SK-N-SH (cell line): ENCODE measurements around the gene NREP. TPM values are rescaled to one million over a fixed set of nuclear protein-coding genes. Genes with fewer than 3 reads are reported as not detected.

Source experiments
- CTCF ChIA-PET: fragments of 300-600, 350-600 bp; formaldehyde crosslinking; extraction: SDS; loops from one replicate; lab custom pipeline; 2021; lab: Yijun Ruan, JAX
- POLR2A ChIA-PET: fragments of 350-600 bp; sonication (Branson Sonifier 250); formaldehyde crosslinking; extraction: SDS; loops from one replicate; lab custom pipeline; 2020; ENCODE audit warnings: antibody characterized with exemption, inconsistent platforms; lab: Yijun Ruan, JAX
- DNase-seq: peaks from one replicate; pipeline ENCODE4 v3.0.0; 2012
- H2AFZ ChIP-seq: fragments of 200-600 bp; sonication (generic); 2 replicates; pipeline ENCODE4 v1.8.1; 2016; ENCODE audit warnings: antibody characterized with exemption, mild to moderate bottlenecking, low read depth
- H3F3A ChIP-seq: fragments of 200-600 bp; sonication (generic); replicated peaks from 2 replicates; pipeline ENCODE3; 2016; ENCODE audit warnings: antibody characterized with exemption, mild to moderate bottlenecking; ENCODE audit not compliant: insufficient read depth
- H3K27ac ChIP-seq, 2 experiments: fragments of 200-500 bp in 1 of 2; fragments of 200-600 bp in 1 of 2; sonication (Bioruptor generic) in 1 of 2; sonication (generic), shearing (Covaris generic) in 1 of 2; 2 replicates each; pipeline versions ENCODE4 v1.5.1 to v1.6.1; 2014 to 2016; ENCODE audit warnings: low read depth in 2 of 2, inconsistent platforms in 1 of 2, low read length in 1 of 2, mild to moderate bottlenecking in 1 of 2, mixed read lengths in 1 of 2
- H3K27me3 ChIP-seq: fragments of 200-600 bp; sonication (generic), shearing (Covaris generic); 2 replicates; pipeline ENCODE4 v1.6.1; 2016; ENCODE audit warnings: mixed run types; ENCODE audit not compliant: insufficient read depth
- H3K36me3 ChIP-seq, 2 experiments: fragments of 200-500 bp in 1 of 2; fragments of 200-600 bp in 1 of 2; sonication (Bioruptor generic) in 1 of 2; sonication (generic) in 1 of 2; replicated peaks in 1 of 2; 2 replicates each; pipeline versions ENCODE3 to v1.5.1; 2014 to 2016; ENCODE audit warnings: low read length in 1 of 2, mild to moderate bottlenecking in 1 of 2; ENCODE audit not compliant: insufficient read depth in 2 of 2, control insufficient read depth in 1 of 2
- H3K4me1 ChIP-seq, 2 experiments: fragments of 200-500 bp in 1 of 2; fragments of 200-600 bp in 1 of 2; sonication (Bioruptor generic) in 1 of 2; sonication (generic), shearing (Covaris generic) in 1 of 2; 2 replicates each; pipeline versions ENCODE4 v1.5.1 to v1.6.1; 2014 to 2016; ENCODE audit warnings: low read depth in 1 of 2, low read length in 1 of 2, mixed run types in 1 of 2; ENCODE audit not compliant: insufficient read depth in 2 of 2, control insufficient read depth in 1 of 2
- H3K4me2 ChIP-seq: fragments of 200-600 bp; sonication (generic), shearing (Covaris generic); 2 replicates; pipeline ENCODE4 v1.6.1; 2017; ENCODE audit warnings: mixed run types
- H3K4me3 ChIP-seq, 2 experiments: fragments of 200-500 bp in 1 of 2; fragments of 200-600 bp in 1 of 2; sonication (Bioruptor generic) in 1 of 2; sonication (generic), shearing (Covaris generic) in 1 of 2; 2 replicates each; pipeline versions ENCODE4 v1.5.1 to v1.8.1; 2014 to 2016; ENCODE audit warnings: low read depth in 2 of 2, inconsistent platforms in 1 of 2, low read length in 1 of 2, mild to moderate bottlenecking in 1 of 2, mixed read lengths in 1 of 2, moderate library complexity in 1 of 2
- H3K79me2 ChIP-seq: fragments of 200-600 bp; sonication (generic); 2 replicates; pipeline ENCODE4 v1.8.1; 2017; ENCODE audit warnings: mild to moderate bottlenecking; ENCODE audit not compliant: insufficient read depth
- H3K9ac ChIP-seq: fragments of 200-600 bp; sonication (generic); 2 replicates; pipeline ENCODE4 v1.6.1; 2017; ENCODE audit warnings: mixed run types
- H3K9me2 ChIP-seq: fragments of 200-600 bp; sonication (generic); 2 replicates; pipeline ENCODE4 v1.6.1; 2017; ENCODE audit warnings: mixed run types
- H3K9me3 ChIP-seq: fragments of 200-600 bp; sonication (generic); 2 replicates; pipeline ENCODE4 v1.6.1; 2017; ENCODE audit warnings: mixed run types, mild to moderate bottlenecking, moderate library complexity
- H4K20me1 ChIP-seq: fragments of 200-600 bp; sonication (generic); 2 replicates; pipeline ENCODE4 v1.6.1; 2017; ENCODE audit warnings: mild to moderate bottlenecking, mixed run types; ENCODE audit not compliant: insufficient read depth
- CHD2 ChIP-seq: fragments of 150-350 bp; IDR thresholded peaks from 2 replicates; pipeline ENCODE4 v1.6.1; 2018; ENCODE audit warnings: low read length; ENCODE audit not compliant: partially characterized antibody
- CTCF ChIP-seq: fragments of 200-600 bp; sonication (generic); IDR thresholded peaks from 2 replicates; pipeline ENCODE4 v1.6.1; 2017; ENCODE audit warnings: antibody characterized with exemption, mild to moderate bottlenecking, moderate library complexity
- EP300 ChIP-seq, 2 experiments: IDR thresholded peaks; 2 replicates each; pipeline versions ENCODE4 v1.4.0 to v1.6.1; 2012; ENCODE audit warnings: borderline replicate concordance in 1 of 2, low read depth in 1 of 2, low read length in 1 of 2
- EZH2phosphoT487 ChIP-seq: fragments of 200-600 bp; sonication (generic); IDR thresholded peaks from 2 replicates; pipeline ENCODE4 v1.6.1; 2017; ENCODE audit warnings: low read depth, mixed run types, mild to moderate bottlenecking, antibody characterized with exemption, moderate library complexity, borderline replicate concordance
- FOXJ3 ChIP-seq: sonication (generic); formaldehyde crosslinking; IDR thresholded peaks from 2 replicates; pipeline ENCODE4 v1.5.1; 2020; ENCODE audit warnings: mild to moderate bottlenecking, missing genetic modification reagents
- FOXM1 ChIP-seq: IDR thresholded peaks from 2 replicates; pipeline ENCODE4 v1.4.0; 2012; ENCODE audit warnings: low read depth, mild to moderate bottlenecking
- GABPA ChIP-seq: IDR thresholded peaks from 2 replicates; pipeline ENCODE4 v1.4.0; 2012; ENCODE audit warnings: low read depth, mild to moderate bottlenecking
- GATA2 ChIP-seq: sonication (generic); formaldehyde crosslinking; IDR thresholded peaks from 2 replicates; pipeline ENCODE4 v1.5.0; 2020; ENCODE audit warnings: mild to moderate bottlenecking, missing genetic modification reagents
- IRF3 ChIP-seq: fragments of 150-350 bp; IDR thresholded peaks from 2 replicates; pipeline ENCODE4 v1.6.1; 2016; ENCODE audit warnings: mild to moderate bottlenecking, low read depth, low read length
- NFIC ChIP-seq: IDR thresholded peaks from 2 replicates; pipeline ENCODE4 v1.4.0; 2012; ENCODE audit warnings: borderline replicate concordance
- NRF1 ChIP-seq: IDR thresholded peaks from 2 replicates; pipeline ENCODE4 v1.6.1; 2012; ENCODE audit warnings: low read depth, mild to moderate bottlenecking, low read length
- PBX3 ChIP-seq: IDR thresholded peaks from 2 replicates; pipeline ENCODE4; 2012
- REST ChIP-seq: IDR thresholded peaks from 2 replicates; pipeline ENCODE4 v1.6.1; 2012; ENCODE audit warnings: mild to moderate bottlenecking, low read depth, low read length, moderate library complexity
- RFX5 ChIP-seq: IDR thresholded peaks from 2 replicates; pipeline ENCODE4 v1.6.1; 2012; ENCODE audit warnings: mild to moderate bottlenecking, improper control_type of control experiment, low read length
- SMC3 ChIP-seq: IDR thresholded peaks from 2 replicates; pipeline ENCODE4 v1.6.1; 2012; ENCODE audit warnings: low read depth, low read length, improper control_type of control experiment
- USF1 ChIP-seq: IDR thresholded peaks from 2 replicates; pipeline ENCODE4 v1.4.0; 2012; ENCODE audit warnings: low read depth, borderline replicate concordance
- ZBTB33 ChIP-seq: IDR thresholded peaks from 2 replicates; pipeline ENCODE4 v1.4.0; 2012; ENCODE audit warnings: low read depth, borderline replicate concordance
- WGBS: methylation state at CpG from one replicate; pipeline ENCODE4 v1.1.6; 2017; ENCODE audit warnings: low lambda C conversion rate; 5-methylcytosine and 5-hydroxymethylcytosine counted together
- polyA plus RNA-seq, 3 experiments: library from polyadenylated mRNA; depleted of rRNA; stranded (reverse); fragments of >200 nt; gene quantifications; 2 replicates each; pipeline ENCODE4 v1.2.3, GENCODE V29; 2012

NREP gene
- polyA plus RNA-seq, 1 of the 3 experiments (the other 2 are of a cell fraction), result 94.4 TPM

GRCh38 chr5:111779260-111779921 is 22.4 kb upstream of the NREP start (continued):
- TF ChIP-seq SMC3 (no peak), NRF1 (no peak), GATA2 (no peak), PBX3 (no peak)

GRCh38 chr5:111776913-111777781 is 20.2 kb upstream of the NREP start:
- H3K9ac ChIP-seq, result no peak overlapping the region
- peaks cover 20 to 22% of the 10 kb centered on the region in 2 experiments; a peak in 3 of 4 replicates for H3K4me1 ChIP-seq
- peaks cover 7% of the 10 kb centered on the region for H3F3A ChIP-seq
- no peak overlapping the region; a peak in 1 of 4 replicates for H3K27ac ChIP-seq
- no peaks in the 10 kb centered on the region for H3K9me2 ChIP-seq
- no peaks in the 10 kb centered on the region for H3K27me3 ChIP-seq
- H3K4me2 ChIP-seq, result no peak overlapping the region
- H3K79me2 ChIP-seq, result no peaks in the 10 kb centered on the region
- no peak for DNase-seq
- POLR2A ChIA-PET, result no interaction called here
- H3K4me3 ChIP-seq, result no peak overlapping the region
- H2AFZ ChIP-seq, result no peak overlapping the region
- H3K9me3 ChIP-seq, result no peaks in the 10 kb centered on the region
- 73% methylated on average over 6 of the region's 6 CpGs for WGBS
- H4K20me1 ChIP-seq, result no peaks in the 10 kb centered on the region
- no peaks in the 10 kb centered on the region for H3K36me3 ChIP-seq
- CTCF ChIA-PET, result interaction anchor here (2.2 to 2.8 kb wide), 2 partner anchors 20 kb away, joined by 6 to 9 read pairs; partner anchors contain the start of gene NREP
- TF ChIP-seq FOXM1, result no peak
- no peak for TF ChIP-seq EZH2phosphoT487
- no peak for TF ChIP-seq REST
- no peak for TF ChIP-seq GABPA
- no peak for TF ChIP-seq RFX5
- TF ChIP-seq FOXJ3 (CRISPR knock-in tag), result no peak
- no peak for TF ChIP-seq GATA2
- no peak for TF ChIP-seq NFIC
- no peak for TF ChIP-seq NRF1
- no peak for TF ChIP-seq ZBTB33
- TF ChIP-seq CHD2, result no peak
- no peak for TF ChIP-seq CTCF
- TF ChIP-seq USF1, result no peak
- TF ChIP-seq EP300 (IDR thresholded peaks at IDR 0.05; ENCODE audit: borderline replicate concordance in 1 of 2, low read depth in 1 of 2, low read length in 1 of 2), result no peak
- TF ChIP-seq IRF3, result no peak
